HCT116 (cell line): ENCODE data around the gene FAM118A. TPM values are rescaled to one million over a fixed set of nuclear protein-coding genes. Genes with fewer than 3 reads are reported as not detected.
"Not testable (repeated sequence)": the region's sequence is repeated elsewhere in the genome, so short reads cannot be mapped to it uniquely, and the experiment has no call there.

Experiments
- ATAC-seq: fragments of 200-7000 bp; cut with Tn5 transposase; 2 replicates; pipeline ENCODE4 v1.9.1; 2020; ENCODE audit warnings: mild to moderate bottlenecking, moderate library complexity
- BruUV-seq: library from RNA; stranded (reverse); fragments of 400-500 nt; replicated peaks from 2 replicates; lab custom pipeline; 2021; lab: Mats Ljungman, UMichigan
- CTCF ChIA-PET: fragments of 300-600 bp; sonication (Branson Sonifier 250); formaldehyde crosslinking; loops from one replicate; lab custom pipeline; 2021; ENCODE audit warnings: antibody characterized with exemption; lab: Charles Lee
- POLR2A ChIA-PET: fragments of 300-600, 350-600 bp; sonication (Branson Sonifier 250); formaldehyde crosslinking; loops from one replicate; lab custom pipeline; 2021; ENCODE audit warnings: antibody characterized with exemption; lab: Charles Lee
- RAD21 ChIA-PET, 2 experiments: fragments of 300-600 bp; sonication (Branson Sonifier 250); formaldehyde crosslinking; loops; one replicate each; lab custom pipeline; 2023; ENCODE audit warnings: low total read pairs in 2 of 2; ENCODE audit not compliant: uncharacterized antibody in 2 of 2, unreplicated experiment in 2 of 2, low non-redundant PET in 1 of 2; lab: Charles Lee
- DNase-seq: peaks from one replicate; pipeline ENCODE4 v3.0.0-alpha.2; 2010; ENCODE audit warnings: low read depth, low spot score
- H2AFZ ChIP-seq: fragments of 200-600 bp; shearing (Covaris generic), sonication (generic); 2 replicates; pipeline ENCODE4 v1.6.1; 2017; ENCODE audit warnings: low read depth, mixed run types, mixed read lengths, antibody characterized with exemption, low read length; ENCODE audit not compliant: poor library complexity, severe bottlenecking
- H3K27ac ChIP-seq: 2 replicates; pipeline ENCODE4 v1.5.1; 2012; ENCODE audit warnings: low read depth, low read length
- H3K27me3 ChIP-seq: fragments of 200-600 bp; sonication (generic); 2 replicates; pipeline ENCODE4 v1.6.1; 2016; ENCODE audit warnings: mixed run types, low read length, mixed read lengths; ENCODE audit not compliant: insufficient read depth
- H3K36me3 ChIP-seq, 2 experiments: fragments of 200-500 bp in 1 of 2; fragments of 200-600 bp in 1 of 2; sonication (Bioruptor generic) in 1 of 2; sonication (generic) in 1 of 2; 2 replicates each; pipeline versions ENCODE4 v1.5.1 to v1.6.1; 2014 to 2016; ENCODE audit warnings: low read length in 2 of 2, inconsistent platforms in 1 of 2, mixed read lengths in 1 of 2, mixed run types in 1 of 2; ENCODE audit not compliant: insufficient read depth in 2 of 2, control insufficient read depth in 1 of 2
- H3K4me1 ChIP-seq, 2 experiments: fragments of 200-600 bp in 1 of 2; sonication (generic) in 1 of 2; 2 replicates each; pipeline versions ENCODE4 v1.5.1 to v1.6.1; 2012 to 2017; ENCODE audit warnings: low read length in 2 of 2, inconsistent platforms in 1 of 2, mild to moderate bottlenecking in 1 of 2, mixed read lengths in 1 of 2, mixed run types in 1 of 2, moderate library complexity in 1 of 2; ENCODE audit not compliant: insufficient read depth in 2 of 2, control insufficient read depth in 1 of 2
- H3K4me2 ChIP-seq: fragments of 200-600 bp; sonication (generic); 2 replicates; pipeline ENCODE4 v1.6.1; 2017; ENCODE audit warnings: mixed run types, low read length, mixed read lengths
- H3K4me3 ChIP-seq, 2 experiments: fragments of 200-600 bp in 1 of 2; sonication (generic) in 1 of 2; replicated peaks in 1 of 2; 2 replicates each; pipeline ENCODE4 v1.5.1; 2011 to 2016; ENCODE audit warnings: low read length in 2 of 2, control low read depth in 1 of 2, low read depth in 1 of 2, mild to moderate bottlenecking in 1 of 2, mixed read lengths in 1 of 2, mixed run types in 1 of 2
- H3K79me2 ChIP-seq: fragments of 200-600 bp; sonication (generic); 2 replicates; pipeline ENCODE4 v1.6.1; 2017; ENCODE audit warnings: mild to moderate bottlenecking, mixed run types, low read length, moderate library complexity, mixed read lengths; ENCODE audit not compliant: insufficient read depth
- H3K9ac ChIP-seq: fragments of 200-600 bp; sonication (generic); 2 replicates; pipeline ENCODE4 v1.6.1; 2016; ENCODE audit warnings: low read length, mixed read lengths
- H3K9me2 ChIP-seq: fragments of 200-600 bp; sonication (generic), shearing (Covaris generic); 2 replicates; pipeline ENCODE4 v1.6.1; 2017; ENCODE audit warnings: mixed run types, mild to moderate bottlenecking, moderate library complexity; ENCODE audit not compliant: insufficient read depth
- H3K9me3 ChIP-seq, 2 experiments: fragments of 200-500 bp in 1 of 2; fragments of 200-600 bp in 1 of 2; sonication (Bioruptor generic) in 1 of 2; sonication (generic) in 1 of 2; 2 replicates each; pipeline ENCODE4 v1.6.1; 2014 to 2017; ENCODE audit warnings: low read length in 2 of 2, mixed read lengths in 2 of 2, inconsistent platforms in 1 of 2, low read depth in 1 of 2, mild to moderate bottlenecking in 1 of 2, mixed run types in 1 of 2, moderate library complexity in 1 of 2; ENCODE audit not compliant: control insufficient read depth in 1 of 2, insufficient read depth in 1 of 2
- H4K20me1 ChIP-seq: fragments of 200-600 bp; sonication (generic), shearing (Covaris generic); 2 replicates; pipeline ENCODE4 v1.6.1; 2017; ENCODE audit warnings: mixed run types, mild to moderate bottlenecking, moderate library complexity; ENCODE audit not compliant: insufficient read depth
- CBX3 ChIP-seq: IDR thresholded peaks from 2 replicates; pipeline ENCODE4 v1.6.1; 2012; ENCODE audit warnings: low read depth
- ELF1 ChIP-seq: IDR thresholded peaks from 2 replicates; pipeline ENCODE4 v1.6.1; 2012; ENCODE audit warnings: low read depth, borderline replicate concordance
- SIN3A ChIP-seq: IDR thresholded peaks from 2 replicates; pipeline ENCODE4 v1.6.1; 2012; ENCODE audit warnings: low read depth
- ZNF274 ChIP-seq: fragments of 200-500 bp; sonication (Bioruptor generic); IDR thresholded peaks from 2 replicates; pipeline ENCODE4 v1.6.1; 2014; ENCODE audit warnings: mild to moderate bottlenecking, low read depth, low read length, inconsistent platforms
- intact Hi-C: fragments of 100-400 bp; cut with micrococcal nuclease; formaldehyde crosslinking; loops from 2 replicates; pipeline ENCODE4 v1.10.0; 2022
- total RNA-seq: library from RNA; stranded (reverse); gene quantifications from one replicate; pipeline ENCODE4 v1.2.1, GENCODE V29; 2021; ENCODE audit not compliant: unreplicated experiment
- TF ChIP-seq, protein P1 (sequence below): IDR thresholded peaks from 2 replicates; pipeline ENCODE4 v1.6.1; 2012
- TF ChIP-seq, protein P2 (sequence below): IDR thresholded peaks from 2 replicates; pipeline ENCODE4 v1.6.1; 2012

FAM118A gene
- total RNA-seq, 1 experiment from 2014 or later, result 43.2 TPM

GRCh38 chr22:45366713-45367112 is 57.0 kb downstream of the FAM118A start:
- ChIA-PET CTCF (no interaction called here), RAD21 (no interaction called here), POLR2A (no interaction called here)
- Histone ChIP-seq H3K4me2 (no peak overlapping the region), H3K79me2 (no peaks in the 10 kb centered on the region), H2AFZ (no peak overlapping the region), H3K27ac (no peak overlapping the region), H3K4me1 (no peaks in the 10 kb centered on the region), H3K9ac (no peak overlapping the region), H3K9me2 (no peaks in the 10 kb centered on the region), H4K20me1 (no peaks in the 10 kb centered on the region), H3K4me3 (no peak overlapping the region), H3K9me3 (peaks cover 4 to 5% of the 10 kb centered on the region in 2 experiments; a peak in 1 of 4 replicates), H3K36me3 (no peaks in the 10 kb centered on the region), H3K27me3 (no peaks in the 10 kb centered on the region)
- ATAC-seq (no peak), DNase-seq (no peak)
- no TSS peak for BruUV-seq
- peak; percentile 27; the same call in 1 of the 2 replicates for TF ChIP-seq CBX3
- TF ChIP-seq, protein P1, sequence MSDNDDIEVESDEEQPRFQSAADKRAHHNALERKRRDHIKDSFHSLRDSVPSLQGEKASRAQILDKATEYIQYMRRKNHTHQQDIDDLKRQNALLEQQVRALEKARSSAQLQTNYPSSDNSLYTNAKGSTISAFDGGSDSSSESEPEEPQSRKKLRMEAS, result no peak
- intact Hi-C loops, result no loop called here

GRCh38 chr22:45373592-45373991 is 63.9 kb downstream of the FAM118A start:
- BruUV-seq, H3K36me3 ChIP-seq, H2AFZ ChIP-seq, H3K9me3 ChIP-seq, H3K9me2 ChIP-seq, intact Hi-C loops, RAD21 ChIA-PET, ATAC-seq, CTCF ChIA-PET, H4K20me1 ChIP-seq, DNase-seq, H3K27me3 ChIP-seq, H3K4me2 ChIP-seq, H3K4me3 ChIP-seq, H3K9ac ChIP-seq, POLR2A ChIA-PET, H3K79me2 ChIP-seq, H3K27ac ChIP-seq, H3K4me1 ChIP-seq: not testable (repeated sequence)

DNA sequence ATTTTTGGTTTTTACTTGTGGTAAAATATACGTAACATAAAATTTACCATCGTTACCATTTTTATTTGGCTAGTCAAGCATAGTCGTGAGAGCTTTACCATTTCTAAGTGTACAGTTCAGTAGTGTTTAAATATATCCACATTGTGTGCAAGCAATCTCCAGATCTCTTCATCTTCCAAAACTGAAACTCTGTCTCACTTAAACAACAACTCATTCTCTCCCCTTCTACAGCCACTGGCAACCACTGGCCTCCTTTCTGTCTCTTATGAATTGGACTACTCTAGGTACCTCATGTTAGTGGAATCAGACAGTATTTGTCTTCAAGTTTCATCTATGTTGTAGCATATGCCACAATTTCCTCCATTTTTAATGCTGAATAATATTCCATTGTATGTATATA is 66.3 kb downstream of the FAM118A start:
- Histone ChIP-seq H3K36me3 (no peaks in the 10 kb centered on the region), H3K27me3 (no peaks in the 10 kb centered on the region), H3K4me3 (no peak overlapping the region), H3K4me1 (no peaks in the 10 kb centered on the region)
- TF ChIP-seq SIN3A, result no peak
- no peak for TF ChIP-seq ELF1
- TF ChIP-seq, protein P2, sequence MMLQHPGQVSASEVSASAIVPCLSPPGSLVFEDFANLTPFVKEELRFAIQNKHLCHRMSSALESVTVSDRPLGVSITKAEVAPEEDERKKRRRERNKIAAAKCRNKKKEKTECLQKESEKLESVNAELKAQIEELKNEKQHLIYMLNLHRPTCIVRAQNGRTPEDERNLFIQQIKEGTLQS, result no peak
- TF ChIP-seq ZNF274, result no peak
- TF ChIP-seq, all 23 proteins: peak for 0
- Histone ChIP-seq H4K20me1 (no peaks in the 10 kb centered on the region), H2AFZ (no peak overlapping the region), H3K9me2 (no peaks in the 10 kb centered on the region), H3K79me2 (no peaks in the 10 kb centered on the region), H3K4me2 (no peak overlapping the region), H3K27ac (no peak overlapping the region), H3K9ac (no peak overlapping the region), H3K9me3 (no peaks in the 10 kb centered on the region; a peak in 1 of 4 replicates)
- RAD21 ChIA-PET, result no interaction called here
- intact Hi-C loops, result no loop called here
- CTCF ChIA-PET, result no interaction called here
- ATAC-seq (no peak), DNase-seq (no peak)
- BruUV-seq, result no TSS peak
- POLR2A ChIA-PET, result no interaction called here
